Esophagus muscularis mucosa (tissue), 4 donors: ENCODE results near the gene POLD4. TPM values are rescaled to one million over a fixed set of nuclear protein-coding genes. Genes with fewer than 3 reads are reported as not detected.

Experiments
- DNase-seq: peaks from one replicate; pipeline ENCODE4 v3.0.0-alpha.2; 2017; ENCODE audit errors: extremely low spot score
- H3K27ac ChIP-seq, 4 donors: fragments of 200-600 bp; sonication (generic); replicated peaks in 1 of 4; 1 replicate in 3 of 4; 2 replicates in 1 of 4; pipeline ENCODE4 v1.5.1; 2016 to 2019; ENCODE audit warnings: mild to moderate bottlenecking in 1 of 4
- H3K27me3 ChIP-seq, 4 donors: fragments of 200-600 bp; sonication (generic); one replicate each; pipeline versions ENCODE4 v1.5.1 to v1.6.0; 2016 to 2019
- H3K36me3 ChIP-seq, 4 donors: fragments of 200-600 bp; sonication (generic); one replicate each; pipeline ENCODE4 v1.5.1; 2016 to 2019
- H3K4me1 ChIP-seq, 4 donors: fragments of 200-600 bp; sonication (generic); one replicate each; pipeline ENCODE4 v1.5.1; 2016 to 2019
- H3K4me3 ChIP-seq, 4 donors: fragments of 200-600 bp; sonication (generic); 1 replicate in 2 of 4; 2 replicates in 2 of 4; pipeline ENCODE4 v1.5.1; 2016 to 2019; ENCODE audit warnings: mild to moderate bottlenecking in 4 of 4, moderate library complexity in 1 of 4
- H3K9me3 ChIP-seq, 4 donors: fragments of 200-600 bp; sonication (generic); 1 replicate in 3 of 4; 2 replicates in 1 of 4; pipeline ENCODE4 v1.5.1; 2016 to 2019
- CTCF ChIP-seq, 3 experiments: fragments of 200-600 bp in 2 of 3; fragments of 450-650 bp in 1 of 3; sonication (generic) in 2 of 3; IDR thresholded peaks; one replicate each; pipeline ENCODE4 v1.5.1; 2017 to 2019; ENCODE audit warnings: antibody characterized with exemption in 3 of 3, mild to moderate bottlenecking in 2 of 3, moderate library complexity in 1 of 3
- EP300 ChIP-seq: sonication (generic); formaldehyde crosslinking; IDR thresholded peaks from one replicate; pipeline ENCODE4 v1.6.1; 2017; ENCODE audit warnings: antibody characterized with exemption
- POLR2A ChIP-seq: fragments of 450-650 bp; IDR thresholded peaks from one replicate; pipeline ENCODE4 v1.6.1; 2017; ENCODE audit warnings: antibody characterized with exemption, moderate library complexity, mild to moderate bottlenecking, low read depth
- POLR2AphosphoS5 ChIP-seq, 2 donors: sonication (generic); formaldehyde crosslinking; IDR thresholded peaks; one replicate each; pipeline ENCODE4 v1.6.1; 2017; ENCODE audit warnings: antibody characterized with exemption in 2 of 2
- WGBS: methylation state at CpG from one replicate; pipeline ENCODE4 v1.1.5; 2018; 5-methylcytosine and 5-hydroxymethylcytosine counted together
- intact Hi-C: fragments of 100-400 bp; cut with DNase I; formaldehyde crosslinking; loops from one replicate; pipeline ENCODE4 v1.15.1; 2023
- total RNA-seq, 4 donors: library from RNA; depleted of rRNA; stranded (reverse); fragments of >200 nt; gene quantifications; one replicate each; pipeline versions ENCODE4 v1.1.0 to v1.2.1, GENCODE V29; 2016

The POLD4 gene
- total RNA-seq, 4 donors from 2014 or later = 77.2 to 106 (median 83.1) TPM

DNA sequence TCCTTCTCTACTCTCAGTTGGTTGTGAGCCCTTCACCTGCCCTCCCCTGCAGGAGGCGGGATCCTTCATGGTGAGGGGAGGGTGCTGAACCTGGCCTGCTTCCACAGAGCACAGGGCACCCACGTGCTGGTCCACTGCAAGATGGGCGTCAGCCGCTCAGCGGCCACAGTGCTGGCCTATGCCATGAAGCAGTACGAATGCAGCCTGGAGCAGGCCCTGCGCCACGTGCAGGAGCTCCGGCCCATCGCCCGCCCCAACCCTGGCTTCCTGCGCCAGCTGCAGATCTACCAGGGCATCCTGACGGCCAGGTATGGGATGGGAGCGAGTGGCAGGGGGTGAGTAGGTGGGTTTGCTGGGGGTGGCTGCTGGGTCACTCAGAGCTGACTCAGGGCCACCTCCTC, 43.7 kb downstream of the POLD4 start:
- Histone ChIP-seq H3K27me3 (no peaks in the 10 kb centered on the region), H3K4me3 (no peak overlapping the region), H3K27ac (no peak overlapping the region), H3K36me3 (peaks cover 0 to 52% (median 42%) of the 10 kb centered on the region in 4 donors), H3K9me3 (no peaks in the 10 kb centered on the region), H3K4me1 (peaks cover under 1 to 11% (median 9%) of the 10 kb centered on the region in 4 donors)
- TF ChIP-seq CTCF (IDR thresholded peaks at IDR 0.05) (no peak), POLR2A (no peak), EP300 (no peak), POLR2AphosphoS5 (IDR thresholded peaks at IDR 0.05) (no peak)
- 83% methylated on average over 1 of the region's 14 CpGs for WGBS
- intact Hi-C loops = no loop called here
- DNase-seq = no peak

DNA sequence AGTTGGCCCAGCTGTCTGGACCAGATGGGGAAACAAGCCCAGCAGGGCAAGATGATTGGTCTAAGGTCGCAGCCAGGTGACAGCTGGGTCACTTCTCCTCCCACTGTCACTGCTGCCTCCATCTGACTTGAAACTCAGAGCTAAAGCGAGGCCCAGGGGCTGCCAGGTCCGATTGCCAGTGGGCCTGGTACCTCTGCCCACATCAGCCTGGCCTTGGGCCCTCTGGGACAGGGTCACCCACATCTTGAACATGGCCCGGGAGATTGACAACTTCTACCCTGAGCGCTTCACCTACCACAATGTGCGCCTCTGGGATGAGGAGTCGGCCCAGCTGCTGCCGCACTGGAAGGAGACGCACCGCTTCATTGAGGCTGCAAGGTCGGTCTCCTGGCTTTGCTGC, 44.2 kb downstream of the POLD4 start:
- peaks cover 0 to 52% (median 42%) of the 10 kb centered on the region in 4 donors for H3K36me3 ChIP-seq
- H3K9me3 ChIP-seq = no peaks in the 10 kb centered on the region
- 100% methylated on average over 3 of the region's 11 CpGs for WGBS
- H3K4me3 ChIP-seq = no peak overlapping the region
- DNase-seq = no peak
- intact Hi-C loops = no loop called here
- H3K27ac ChIP-seq = no peak overlapping the region
- H3K4me1 ChIP-seq = peaks cover 6 to 16% (median 14%) of the 10 kb centered on the region in 4 donors
- no peaks in the 10 kb centered on the region for H3K27me3 ChIP-seq
- no peak for TF ChIP-seq POLR2AphosphoS5 (IDR thresholded peaks at IDR 0.05)
- TF ChIP-seq EP300 = no peak
- no peak for TF ChIP-seq CTCF (IDR thresholded peaks at IDR 0.05)
- TF ChIP-seq POLR2A = no peak

DNA sequence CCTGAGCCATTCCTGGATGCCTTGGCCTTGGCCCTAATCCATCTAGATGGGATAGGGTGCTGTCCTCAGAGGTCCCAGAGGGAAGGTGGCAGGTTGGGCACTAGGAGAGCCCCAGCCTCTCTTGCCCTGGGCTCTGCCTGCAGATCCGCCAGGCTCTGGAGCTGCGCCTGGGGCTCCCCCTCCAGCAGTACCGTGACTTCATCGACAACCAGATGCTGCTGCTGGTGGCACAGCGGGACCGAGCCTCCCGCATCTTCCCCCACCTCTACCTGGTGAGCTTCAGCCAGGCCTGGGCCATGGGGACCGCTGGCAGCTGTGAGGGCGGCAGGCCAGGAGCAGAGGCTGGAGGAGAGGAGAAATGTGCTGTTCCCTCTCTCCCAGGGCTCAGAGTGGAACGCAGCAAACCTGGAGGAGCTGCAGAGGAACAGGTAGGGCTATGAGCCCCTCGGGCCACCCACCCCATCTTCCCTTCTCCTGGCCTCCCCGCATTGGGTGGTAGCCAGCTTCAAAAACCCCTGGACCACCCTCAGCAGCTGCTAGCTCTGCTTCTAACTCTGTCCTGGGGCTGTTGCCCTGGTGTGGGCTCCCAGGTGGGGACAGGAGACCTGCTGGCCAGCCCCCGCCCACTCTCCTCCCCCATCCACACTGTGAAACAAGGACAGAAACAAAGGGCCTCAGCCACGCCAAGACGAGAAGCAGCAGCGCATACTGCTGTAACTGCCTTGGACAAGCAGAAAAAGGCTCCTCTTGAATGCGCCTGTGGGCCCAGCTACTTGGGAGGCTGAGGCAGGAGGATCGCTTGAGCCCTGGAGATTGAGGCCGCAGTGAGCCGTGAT, 45.1 kb downstream of the POLD4 start:
- TF ChIP-seq EP300 (no peak), POLR2A (no peak), CTCF (IDR thresholded peaks at IDR 0.05) (no peak), POLR2AphosphoS5 (IDR thresholded peaks at IDR 0.05) (no peak)
- Histone ChIP-seq H3K9me3 (no peaks in the 10 kb centered on the region), H3K27ac (no peak overlapping the region), H3K4me1 (peaks cover 9 to 24% (median 21%) of the 10 kb centered on the region in 4 donors), H3K36me3 (peaks cover 0 to 52% (median 42%) of the 10 kb centered on the region in 4 donors), H3K4me3 (no peak overlapping the region), H3K27me3 (no peaks in the 10 kb centered on the region)
- no peak for DNase-seq
- WGBS = 93% methylated on average over 20 of the region's 20 CpGs
- intact Hi-C loops = no loop called here

DNA sequence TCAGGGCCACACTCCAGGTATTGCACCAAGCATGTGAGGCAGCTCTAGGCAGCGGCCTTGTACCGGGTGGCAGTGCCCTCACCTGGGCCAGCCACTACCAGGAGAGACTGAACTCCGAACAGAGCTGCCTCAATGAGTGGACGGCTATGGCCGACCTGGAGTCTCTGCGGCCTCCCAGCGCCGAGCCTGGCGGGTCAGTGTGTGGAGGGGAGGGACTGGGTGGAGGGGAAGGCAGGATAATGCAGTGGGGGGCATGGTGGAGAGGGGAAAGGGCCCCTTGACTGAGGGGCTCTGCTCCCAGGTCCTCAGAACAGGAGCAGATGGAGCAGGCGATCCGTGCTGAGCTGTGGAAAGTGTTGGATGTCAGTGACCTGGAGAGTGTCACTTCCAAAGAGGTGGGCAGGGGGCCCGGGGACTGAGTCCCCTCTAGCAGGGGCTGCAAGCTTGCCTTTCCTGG, 45.8 kb downstream of the POLD4 start:
- Histone ChIP-seq H3K27me3 (no peaks in the 10 kb centered on the region), H3K36me3 (peaks cover 0 to 52% (median 42%) of the 10 kb centered on the region in 4 donors), H3K4me1 (peaks cover 14 to 30% (median 27%) of the 10 kb centered on the region in 4 donors), H3K4me3 (no peak overlapping the region), H3K9me3 (no peaks in the 10 kb centered on the region), H3K27ac (no peak overlapping the region)
- 79% methylated on average over 4 of the region's 12 CpGs for WGBS
- DNase-seq = no peak
- TF ChIP-seq POLR2A = no peak
- no peak for TF ChIP-seq POLR2AphosphoS5 (IDR thresholded peaks at IDR 0.05)
- TF ChIP-seq CTCF (IDR thresholded peaks at IDR 0.05) = no peak
- TF ChIP-seq EP300 = no peak
- intact Hi-C loops = no loop called here
